PC-3 (cell line): ENCODE data around the gene MPIG6B. TPM values are rescaled to one million over a fixed set of nuclear protein-coding genes. Genes with fewer than 3 reads are reported as not detected.

Experiments used
- ATAC-seq: fragments of 200-7000 bp; cut with Tn5 transposase; 2 replicates; pipeline ENCODE4 v1.9.1; 2020; ENCODE audit warnings: mild to moderate bottlenecking, moderate library complexity
- BruUV-seq: library from RNA; stranded (reverse); fragments of 400-500 nt; replicated peaks from 2 replicates; lab custom pipeline; 2021; lab: Mats Ljungman, UMichigan
- CTCF ChIA-PET: fragments of 300-600 bp; sonication (Branson Sonifier 250); formaldehyde crosslinking; loops from one replicate; lab custom pipeline; 2022; ENCODE audit warnings: antibody characterized with exemption; lab: Charles Lee
- POLR2A ChIA-PET: fragments of 300-600 bp; sonication (Branson Sonifier 250); formaldehyde crosslinking; loops from one replicate; lab custom pipeline; 2022; ENCODE audit warnings: antibody characterized with exemption; ENCODE audit not compliant: unreplicated experiment; lab: Charles Lee
- DNase-seq: peaks from one replicate; pipeline ENCODE4 v3.0.0-alpha.2; 2015
- H2AFZ ChIP-seq: fragments of 300-600 bp; sonication (generic); 2 replicates; pipeline ENCODE4 v1.6.0; 2016; ENCODE audit warnings: antibody characterized with exemption, low read length
- H3F3A ChIP-seq: fragments of 300-600 bp; sonication (generic); one replicate; pipeline ENCODE4 v1.6.0; 2017; ENCODE audit warnings: antibody characterized with exemption, low read length, control low read depth, mild to moderate bottlenecking; ENCODE audit not compliant: unreplicated experiment
- H3K27ac ChIP-seq: fragments of 300-600 bp; sonication (generic); 2 replicates; pipeline ENCODE4 v1.5.1; 2016; ENCODE audit warnings: mild to moderate bottlenecking, low read length
- H3K27me3 ChIP-seq: fragments of 300-600 bp; sonication (generic); 2 replicates; pipeline ENCODE4 v1.6.1; 2016; ENCODE audit warnings: low read length, mixed read lengths
- H3K36me3 ChIP-seq: fragments of 300-600 bp; sonication (generic); 2 replicates; pipeline ENCODE4 v1.6.1; 2016; ENCODE audit warnings: low read depth, mixed run types, low read length, mixed read lengths
- H3K4me1 ChIP-seq: fragments of 300-600 bp; sonication (generic); 2 replicates; pipeline ENCODE4 v1.5.1; 2016; ENCODE audit warnings: low read length; ENCODE audit not compliant: insufficient read depth
- H3K4me2 ChIP-seq: fragments of 300-600 bp; sonication (generic); 2 replicates; pipeline ENCODE4 v1.6.0; 2016; ENCODE audit warnings: low read length
- H3K4me3 ChIP-seq: fragments of 300-600 bp; sonication (generic); 2 replicates; pipeline ENCODE4 v1.5.1; 2016; ENCODE audit warnings: mild to moderate bottlenecking, low read length, mixed read lengths
- H3K79me2 ChIP-seq: fragments of 300-600 bp; sonication (generic); 2 replicates; pipeline ENCODE4 v1.6.1; 2017; ENCODE audit warnings: low read length, mixed read lengths
- H3K9ac ChIP-seq: fragments of 300-600 bp; sonication (generic); 2 replicates; pipeline ENCODE4 v1.6.0; 2016; ENCODE audit warnings: mild to moderate bottlenecking, low read length
- H3K9me2 ChIP-seq: fragments of 300-600 bp; sonication (generic); replicated peaks from 2 replicates; pipeline ENCODE4 v1.6.1; 2016; ENCODE audit warnings: mixed run types, low read length, mixed read lengths
- H3K9me3 ChIP-seq: fragments of 300-600 bp; sonication (generic); 2 replicates; pipeline ENCODE4 v1.6.1; 2016; ENCODE audit warnings: low read length, mixed read lengths
- H4K20me1 ChIP-seq: fragments of 300-600 bp; sonication (generic); 2 replicates; pipeline ENCODE4 v1.6.1; 2016; ENCODE audit warnings: low read length, mixed read lengths
- CTCF ChIP-seq: fragments of 300-600 bp; sonication (generic); conservative IDR thresholded peaks from 2 replicates; pipeline ENCODE4 v1.5.1; 2017; ENCODE audit warnings: antibody characterized with exemption, low read depth, mild to moderate bottlenecking, low read length
- EZH2 ChIP-seq: fragments of 300-600 bp; sonication (generic); IDR thresholded peaks from one replicate; pipeline ENCODE4 v1.6.1; 2017; ENCODE audit warnings: antibody characterized with exemption, mild to moderate bottlenecking, low read length; ENCODE audit not compliant: unreplicated experiment
- EZH2phosphoT487 ChIP-seq: fragments of 300-600 bp; sonication (generic); IDR thresholded peaks from 2 replicates; pipeline ENCODE4 v1.6.1; 2018; ENCODE audit warnings: mild to moderate bottlenecking, antibody characterized with exemption, low read length, borderline replicate concordance
- intact Hi-C: fragments of 100-400 bp; cut with micrococcal nuclease; formaldehyde crosslinking; loops from 2 replicates; pipeline ENCODE4 v1.9.0; 2023
- total RNA-seq: library from RNA; depleted of rRNA; stranded (reverse); fragments of >200 nt; gene quantifications from 2 replicates; pipeline ENCODE4 v1.2.3, GENCODE V29; 2014

The MPIG6B gene
- total RNA-seq, 1 experiment from 2014 or later, result not detected

GRCh38 chr6:31740397-31741223 is 17.4 kb downstream of the MPIG6B start:
- BruUV-seq, result no TSS peak
- DNase-seq, result no peak

GRCh38 chr6:31741815-31742214 is 18.6 kb downstream of the MPIG6B start:
- H2AFZ ChIP-seq, result no peak overlapping the region
- TF ChIP-seq EZH2, result no peak
- TF ChIP-seq EZH2phosphoT487, result no peak
- no peak for TF ChIP-seq CTCF
- DNase-seq (no peak), ATAC-seq (no peak)
- no peaks in the 10 kb centered on the region for H3K9me2 ChIP-seq
- no peak overlapping the region for H3K4me2 ChIP-seq
- BruUV-seq, result no TSS peak
- no peaks in the 10 kb centered on the region for H3K9me3 ChIP-seq
- peaks cover 14% of the 10 kb centered on the region for H3K79me2 ChIP-seq
- CTCF ChIA-PET, result interaction anchor here (0.6 kb wide), 1 partner anchor 75 kb away, joined by 5 read pairs; no protein-coding TSS in a partner anchor
- POLR2A ChIA-PET, result no interaction called here
- H3K36me3 ChIP-seq, result peaks cover 5% of the 10 kb centered on the region; the same call in 1 of the 2 replicates
- no peaks in the 10 kb centered on the region for H4K20me1 ChIP-seq
- no peaks in the 10 kb centered on the region for H3F3A ChIP-seq
- intact Hi-C loops, result no loop called here
- no peak overlapping the region for H3K4me3 ChIP-seq
- H3K9ac ChIP-seq, result no peak overlapping the region
- peaks cover 40% of the 10 kb centered on the region for H3K4me1 ChIP-seq
- H3K27me3 ChIP-seq, result no peaks in the 10 kb centered on the region
- no peak overlapping the region for H3K27ac ChIP-seq

More at GRCh38 chr6:31740397-31741223, 17.4 kb downstream of the MPIG6B start:
- Histone ChIP-seq H3K79me2 (peaks cover 26% of the 10 kb centered on the region), H3K9me3 (no peaks in the 10 kb centered on the region), H3K9ac (peak overlapping the region; percentile 95), H3F3A (no peaks in the 10 kb centered on the region), H3K4me3 (peak overlapping the region; percentile 79), H4K20me1 (no peaks in the 10 kb centered on the region), H3K36me3 (peaks cover 5% of the 10 kb centered on the region; the same call in 1 of the 2 replicates), H2AFZ (peak overlapping the region; percentile 93), H3K4me1 (peaks cover 42% of the 10 kb centered on the region), H3K9me2 (no peaks in the 10 kb centered on the region), H3K27ac (peak overlapping the region; percentile 72), H3K27me3 (no peaks in the 10 kb centered on the region), H3K4me2 (peak overlapping the region; percentile 98)
- TF ChIP-seq EZH2phosphoT487 (no peak), CTCF (no peak), EZH2 (no peak)
- ATAC-seq, result no peak
- CTCF ChIA-PET, result interaction anchor here (1.0 kb wide), 1 partner anchor 29 kb away, joined by 3 read pairs; no protein-coding TSS in a partner anchor
- POLR2A ChIA-PET, result interaction anchor here (0.6 kb wide), 1 partner anchor 12 kb away, joined by 3 read pairs; no protein-coding TSS in a partner anchor
- intact Hi-C loops, result no loop called here

- H4K20me1 ChIP-seq, result no peaks in the 10 kb centered on the region
- H3K9ac ChIP-seq, result no peak overlapping the region
- no TSS peak for BruUV-seq
- H3K4me1 ChIP-seq, result peaks cover 36% of the 10 kb centered on the region
- H3K4me2 ChIP-seq, result no peak overlapping the region
- ATAC-seq, result no peak
- no peak overlapping the region for H2AFZ ChIP-seq
- ChIA-PET POLR2A (no interaction called here), CTCF (no interaction called here)
- peaks cover 10% of the 10 kb centered on the region; the same call in 1 of the 2 replicates for H3K36me3 ChIP-seq
- no peak overlapping the region for H3K4me3 ChIP-seq
- no peaks in the 10 kb centered on the region for H3K27me3 ChIP-seq
- no peak overlapping the region for H3K27ac ChIP-seq
- no peaks in the 10 kb centered on the region for H3K9me2 ChIP-seq
- intact Hi-C loops, result no loop called here
- TF ChIP-seq EZH2 (no peak), EZH2phosphoT487 (no peak), CTCF (no peak)
- no peaks in the 10 kb centered on the region for H3K9me3 ChIP-seq
- no peak for DNase-seq
- H3K79me2 ChIP-seq, result peaks cover 12% of the 10 kb centered on the region
- no peaks in the 10 kb centered on the region for H3F3A ChIP-seq
Observed at GRCh38 chr6:31742894-31743293, 19.7 kb downstream of the MPIG6B start.
